Activated T-cell treated with anti-CD3 and anti-CD28 coated beads for 4 hours (primary cell): Measurements from ENCODE around the gene NRIP1.

ENCODE experiments used
- DNase-seq: peaks from one replicate; pipeline ENCODE4 v3.0.0-alpha.2; 2020

NRIP1 gene

GRCh38 chr21:15005391-15005790 is 59.4 kb downstream of the NRIP1 start:
- DNase-seq = no peak

GRCh38 chr21:15004721-15005370 is 60.0 kb downstream of the NRIP1 start:
- no peak for DNase-seq

GRCh38 chr21:15003463-15004135 is 61.2 kb downstream of the NRIP1 start:
- no peak for DNase-seq

GRCh38 chr21:15001857-15002606 is 62.8 kb downstream of the NRIP1 start:
- DNase-seq = no peak

GRCh38 chr21:15001113-15001512 is 63.7 kb downstream of the NRIP1 start:
- no peak for DNase-seq

- DNase-seq = no peak
These were observed 64.7 kb downstream of the NRIP1 start for GRCh38 chr21:15000081-15000480.

GRCh38 chr21:14998784-14999183 is 66.0 kb downstream of the NRIP1 start:
- DNase-seq = no peak

GRCh38 chr21:14998336-14998735 is 66.5 kb downstream of the NRIP1 start:
- DNase-seq = no peak

- no peak for DNase-seq
These were observed 68.9 kb downstream of the NRIP1 start for GRCh38 chr21:14995695-14996490.

GRCh38 chr21:14995226-14995625 is 69.6 kb downstream of the NRIP1 start:
- no peak for DNase-seq

- DNase-seq = no peak
These were observed 71.7 kb downstream of the NRIP1 start for GRCh38 chr21:14993115-14993514.

GRCh38 chr21:14991957-14992356 is 72.8 kb downstream of the NRIP1 start:
- no peak for DNase-seq

GRCh38 chr21:14989359-14989758 is 75.4 kb downstream of the NRIP1 start:
- no peak for DNase-seq

- DNase-seq = no peak
These were observed 76.0 kb downstream of the NRIP1 start for GRCh38 chr21:14988760-14989159.

GRCh38 chr21:14987370-14988170 is 77.2 kb downstream of the NRIP1 start:
- no peak for DNase-seq

- DNase-seq = no peak
These were observed 79.5 kb downstream of the NRIP1 start for GRCh38 chr21:14985306-14985705.

- DNase-seq = no peak
These were observed 82.5 kb downstream of the NRIP1 start for GRCh38 chr21:14982336-14982735.

GRCh38 chr21:14981246-14981645 is 83.6 kb downstream of the NRIP1 start:
- DNase-seq = no peak

- no peak for DNase-seq
These were observed 85.5 kb downstream of the NRIP1 start for GRCh38 chr21:14979264-14979663.

- DNase-seq = no peak
These were observed 87.0 kb downstream of the NRIP1 start for GRCh38 chr21:14977814-14978213.

- DNase-seq = no peak
These were observed 89.5 kb downstream of the NRIP1 start for GRCh38 chr21:14975136-14975919.

- DNase-seq = no peak
These were observed 92.1 kb downstream of the NRIP1 start for GRCh38 chr21:14972678-14973077.
